H1 (cell line): ENCODE data around the gene HES3. TPM values are rescaled to one million over a fixed set of nuclear protein-coding genes. Genes with fewer than 3 reads are reported as not detected.

Experiments used
- CTCF ChIA-PET: fragments of 300-600 bp; sonication (Branson Sonifier 250); formaldehyde crosslinking; loops from one replicate; lab custom pipeline; 2021; ENCODE audit not compliant: partially characterized antibody; lab: Charles Lee
- POLR2A ChIA-PET: fragments of 300-600 bp; sonication (Branson Sonifier 250); formaldehyde crosslinking; loops from one replicate; lab custom pipeline; 2021; ENCODE audit warnings: inconsistent platforms; ENCODE audit not compliant: partially characterized antibody; lab: Charles Lee
- DNase-seq, 2 experiments: peaks; one replicate each; pipeline versions ENCODE4 v3.0.0 to v3.0.0-alpha.2; 2010 to 2022; ENCODE audit warnings: low spot score in 2 of 2, low read depth in 1 of 2, mixed read lengths in 1 of 2
- FAIRE-seq: peaks from 2 replicates; lab custom pipeline; 2011; peaks lifted over from hg19 to GRCh38; lab: Jason Lieb, UNC
- H2AFZ ChIP-seq: 2 replicates; pipeline ENCODE4 v1.8.1; 2012; ENCODE audit warnings: low read length, inconsistent platforms
- H2AK5ac ChIP-seq: 2 replicates; pipeline ENCODE4 v1.6.1; 2013; ENCODE audit warnings: low read depth, low read length
- H2BK120ac ChIP-seq: replicated peaks from 2 replicates; pipeline ENCODE3; 2013; ENCODE audit warnings: low read depth, low read length, inconsistent platforms
- H2BK12ac ChIP-seq: 2 replicates; pipeline ENCODE4 v1.6.1; 2013; ENCODE audit warnings: low read depth, low read length
- H2BK15ac ChIP-seq: 2 replicates; pipeline ENCODE4 v1.6.1; 2013; ENCODE audit warnings: low read length
- H2BK20ac ChIP-seq: 2 replicates; pipeline ENCODE4 v1.6.1; 2013; ENCODE audit warnings: low read length
- H2BK5ac ChIP-seq: 2 replicates; pipeline ENCODE4 v1.6.1; 2013; ENCODE audit warnings: low read depth, low read length
- H3K14ac ChIP-seq: 2 replicates; pipeline ENCODE4 v1.6.1; 2013; ENCODE audit warnings: inconsistent platforms; ENCODE audit not compliant: insufficient read length
- H3K18ac ChIP-seq: 2 replicates; pipeline ENCODE4 v1.6.1; 2013; ENCODE audit warnings: low read length; ENCODE audit errors: extremely low read depth
- H3K23ac ChIP-seq: 2 replicates; pipeline ENCODE4 v1.6.1; 2013; ENCODE audit warnings: inconsistent platforms; ENCODE audit not compliant: insufficient read length
- H3K23me2 ChIP-seq: 2 replicates; pipeline ENCODE4 v1.6.1; 2013; ENCODE audit warnings: low read depth, low read length
- H3K27ac ChIP-seq: 2 replicates; pipeline ENCODE4 v1.6.1; 2011; ENCODE audit warnings: low read depth, low read length, inconsistent platforms
- H3K27me3 ChIP-seq, 4 experiments: replicated peaks in 1 of 4; 1 replicate in 1 of 4; 2 replicates in 3 of 4; pipeline versions ENCODE4 v1.6.1 to v1.8.1; 2011 to 2013; ENCODE audit warnings: low read length in 3 of 4, mild to moderate bottlenecking in 3 of 4, inconsistent platforms in 2 of 4, mixed read lengths in 2 of 4, moderate library complexity in 1 of 4; ENCODE audit not compliant: control insufficient read depth in 3 of 4, insufficient read depth in 3 of 4; ENCODE audit errors: extremely low read depth in 1 of 4
- H3K36me3 ChIP-seq, 4 experiments: 2 replicates each; pipeline versions ENCODE4 v1.6.1 to v1.8.1; 2011 to 2013; ENCODE audit warnings: mild to moderate bottlenecking in 4 of 4, low read length in 3 of 4, moderate library complexity in 2 of 4, control low read depth in 1 of 4, inconsistent platforms in 1 of 4; ENCODE audit not compliant: insufficient read depth in 4 of 4, control insufficient read depth in 2 of 4
- H3K4ac ChIP-seq: replicated peaks from 2 replicates; pipeline ENCODE3; 2013; ENCODE audit warnings: low read length, low read depth, mixed read lengths, inconsistent platforms; ENCODE audit not compliant: insufficient read length
- H3K4me1 ChIP-seq, 4 experiments: replicated peaks in 1 of 4; 1 replicate in 1 of 4; 2 replicates in 3 of 4; pipeline versions ENCODE4 v1.6.1 to v1.8.1; 2011 to 2013; ENCODE audit warnings: low read length in 3 of 4, inconsistent platforms in 2 of 4, mixed read lengths in 1 of 4; ENCODE audit not compliant: insufficient read depth in 4 of 4, control insufficient read depth in 3 of 4
- H3K4me2 ChIP-seq, 2 experiments: 2 replicates each; pipeline versions ENCODE4 v1.6.1 to v1.8.1; 2011 to 2013; ENCODE audit warnings: low read depth in 2 of 2, low read length in 2 of 2, control low read depth in 1 of 2, inconsistent platforms in 1 of 2, mild to moderate bottlenecking in 1 of 2; ENCODE audit not compliant: insufficient read depth in 1 of 2
- H3K4me3 ChIP-seq, 4 experiments: fragments of 200-600, 300-600 bp in 1 of 4; sonication (generic), shearing (Covaris generic), sonication (Bioruptor Twin) in 1 of 4; 2 replicates each; pipeline versions ENCODE4 v1.5.1 to v1.8.1; 2011 to 2016; ENCODE audit warnings: low read length in 4 of 4, low read depth in 3 of 4, control low read depth in 2 of 4, inconsistent platforms in 2 of 4, mild to moderate bottlenecking in 2 of 4, mixed read lengths in 1 of 4, moderate library complexity in 1 of 4; ENCODE audit not compliant: insufficient read depth in 2 of 4; ENCODE audit errors: extremely low read depth in 1 of 4
- H3K56ac ChIP-seq: replicated peaks from 2 replicates; pipeline ENCODE3; 2013; ENCODE audit warnings: low read depth, mild to moderate bottlenecking, mixed read lengths, low read length, inconsistent platforms; ENCODE audit not compliant: insufficient read length
- H3K79me1 ChIP-seq: 2 replicates; pipeline ENCODE4 v1.6.1; 2013; ENCODE audit warnings: low read depth, low read length, control low read depth
- H3K79me2 ChIP-seq, 2 experiments: 2 replicates each; pipeline versions ENCODE4 v1.6.1 to v1.8.1; 2012 to 2013; ENCODE audit warnings: low read length in 2 of 2, mild to moderate bottlenecking in 2 of 2, inconsistent platforms in 1 of 2; ENCODE audit not compliant: insufficient read depth in 2 of 2, control insufficient read depth in 1 of 2
- H3K9ac ChIP-seq, 4 experiments: replicated peaks in 1 of 4; 1 replicate in 1 of 4; 2 replicates in 3 of 4; pipeline versions ENCODE4 v1.6.1 to v1.8.1; 2011 to 2013; ENCODE audit warnings: low read depth in 3 of 4, low read length in 3 of 4, control low read depth in 2 of 4, mild to moderate bottlenecking in 2 of 4, moderate library complexity in 2 of 4, inconsistent platforms in 1 of 4; ENCODE audit errors: extremely low read depth in 1 of 4
- H3K9me3 ChIP-seq, 2 experiments: 2 replicates each; pipeline versions ENCODE4 v1.6.1 to v1.8.1; 2012 to 2013; ENCODE audit warnings: mild to moderate bottlenecking in 2 of 2, moderate library complexity in 2 of 2, control low read depth in 1 of 2, inconsistent platforms in 1 of 2, low read depth in 1 of 2, low read length in 1 of 2, mixed read lengths in 1 of 2; ENCODE audit not compliant: insufficient read depth in 2 of 2
- H4K20me1 ChIP-seq, 2 experiments: replicated peaks in 1 of 2; 2 replicates each; pipeline versions ENCODE3 to v1.8.1; 2011 to 2013; ENCODE audit warnings: inconsistent platforms in 2 of 2, low read length in 2 of 2, mild to moderate bottlenecking in 1 of 2; ENCODE audit not compliant: insufficient read depth in 2 of 2, control insufficient read depth in 1 of 2
- H4K5ac ChIP-seq: 2 replicates; pipeline ENCODE4 v1.6.1; 2013; ENCODE audit warnings: low read length, low read depth, mixed read lengths, inconsistent platforms; ENCODE audit not compliant: insufficient read length
- H4K8ac ChIP-seq: 2 replicates; pipeline ENCODE4 v1.8.0; 2013; ENCODE audit warnings: mild to moderate bottlenecking, moderate library complexity, low read length, inconsistent platforms; ENCODE audit not compliant: insufficient read depth; ENCODE audit errors: extremely low read depth
- H4K91ac ChIP-seq: replicated peaks from 2 replicates; pipeline ENCODE3; 2013; ENCODE audit warnings: low read length, mixed read lengths, inconsistent platforms; ENCODE audit not compliant: insufficient read length
- CBX8 ChIP-seq: fragments of 300-800, 300-1000 bp; sonication (generic); IDR thresholded peaks from 2 replicates; pipeline ENCODE4 v1.7.1; 2016; ENCODE audit warnings: low read depth, low read length, borderline replicate concordance
- NANOG ChIP-seq: IDR thresholded peaks from 2 replicates; pipeline ENCODE4 v1.6.1; 2011; ENCODE audit warnings: low read length, low read depth, mild to moderate bottlenecking, inconsistent platforms; ENCODE audit not compliant: insufficient read depth, poor library complexity, severe bottlenecking
- POLR2A ChIP-seq, 2 experiments: IDR thresholded peaks; 1 replicate in 1 of 2; 2 replicates in 1 of 2; pipeline ENCODE4 v1.6.1; 2011; ENCODE audit warnings: low read depth in 2 of 2, low read length in 2 of 2, mild to moderate bottlenecking in 2 of 2; ENCODE audit errors: control extremely low read depth in 1 of 2
- RFX5 ChIP-seq: IDR thresholded peaks from 2 replicates; pipeline ENCODE4 v1.6.1; 2011; ENCODE audit warnings: low read depth, low read length, improper control_type of control experiment, borderline replicate concordance
- SIN3A ChIP-seq, 2 experiments: IDR thresholded peaks in 1 of 2; conservative IDR thresholded peaks in 1 of 2; 2 replicates each; pipeline ENCODE4 v1.6.1; 2011 to 2012; ENCODE audit warnings: low read length in 2 of 2, improper control_type of control experiment in 1 of 2, low read depth in 1 of 2, mild to moderate bottlenecking in 1 of 2
- SIX5 ChIP-seq: IDR thresholded peaks from 2 replicates; pipeline ENCODE4 v1.6.1; 2011; ENCODE audit warnings: mild to moderate bottlenecking, low read depth, low read length
- SP4 ChIP-seq: IDR thresholded peaks from 2 replicates; pipeline ENCODE4 v1.6.1; 2012; ENCODE audit warnings: low read length, inconsistent platforms
- WGBS, 2 experiments: shearing (Covaris generic) in 1 of 2; methylation state at CpG; one replicate each; pipeline versions ENCODE4 v1.1.6 to v1.1.7; 2013 to 2015; ENCODE audit warnings: low lambda C conversion rate in 2 of 2, mixed read lengths in 2 of 2, inconsistent platforms in 1 of 2, low coverage in 1 of 2, missing lambda C conversion rate in 1 of 2; ENCODE audit not compliant: insufficient replicate concordance in 2 of 2, insufficient coverage in 1 of 2, insufficient read length in 1 of 2; ENCODE audit errors: extremely low coverage in 1 of 2, missing lambda C conversion rate in 1 of 2; 5-methylcytosine and 5-hydroxymethylcytosine counted together
- polyA plus RNA-seq, 7 experiments: library from polyadenylated mRNA; depleted of rRNA in 3 of 7; stranded (reverse) in 5 of 7; unstranded in 2 of 7; fragments of >200 nt in 5 of 7; fragments of 200-250 nt in 2 of 7; gene quantifications; 1 replicate in 5 of 7; 2 replicates in 1 of 7; 4 replicates in 1 of 7; pipeline versions ENCODE4 v1.2.1 to v1.2.3, GENCODE V29; 2011 to 2013; ENCODE audit warnings: missing spikeins in 2 of 7, mixed read lengths in 2 of 7
- total RNA-seq: library from RNA; stranded (reverse); fragmentation: NEBNext Ultra II Directional; extraction: Animal tissue kit (Norgen Biotek cat#: 25700); gene quantifications from 2 replicates; pipeline ENCODE4 v1.2.1, GENCODE V29; 2021

The HES3 gene
- total and polyA plus RNA-seq, 2 of the 8 experiments (the other 6 are each of a cell fraction or from before 2014, with no cell fraction given): 38.8 to 54.3 TPM

- POLR2A ChIA-PET: interaction anchor here (1.3 to 9.3 kb wide), 3 partner anchors 14 to 84 kb away, joined by 3 to 64 read pairs (median 5); partner anchors contain the start of genes ICMT and RPL22
- no peak for DNase-seq
- no peak overlapping the region for H3K4ac ChIP-seq
- H2BK20ac ChIP-seq: no peak overlapping the region
- no peak overlapping the region for H3K56ac ChIP-seq
- H4K20me1 ChIP-seq: peaks cover 7 to 32% of the 10 kb centered on the region in 2 experiments
- H2BK15ac ChIP-seq: no peak overlapping the region
- H3K9ac ChIP-seq: no peak overlapping the region
- no peak overlapping the region for H4K91ac ChIP-seq
- H3K4me2 ChIP-seq: no peak overlapping the region
- no peak overlapping the region for H3K23ac ChIP-seq
- no peak overlapping the region for H3K18ac ChIP-seq
- H3K79me2 ChIP-seq: no peaks in the 10 kb centered on the region
- no peak overlapping the region for H3K14ac ChIP-seq
- H2BK12ac ChIP-seq: no peak overlapping the region
- H3K4me1 ChIP-seq: peaks cover 0 to 11% (median 6%) of the 10 kb centered on the region in 4 experiments; a peak in 5 of 7 replicates
- H2AK5ac ChIP-seq: no peak overlapping the region
- TF ChIP-seq SIX5: no peak
- TF ChIP-seq SP4: no peak
- TF ChIP-seq NANOG: no peak
- no peak for TF ChIP-seq CBX8
- TF ChIP-seq RFX5: no peak
- TF ChIP-seq POLR2A (IDR thresholded peaks at IDR 0.05; ENCODE audit: control extremely low read depth in 1 of 2, low read depth in 2 of 2, low read length in 2 of 2): no peak
- TF ChIP-seq SIN3A (conservative IDR thresholded peaks at IDR 0.05 in 1 of 2, IDR thresholded peaks at IDR 0.05 in 1 of 2; ENCODE audit: low read depth in 1 of 2, low read length in 2 of 2): no peak
- TF ChIP-seq, all 59 proteins: peak for 0
- Histone ChIP-seq H3K27me3 (peaks cover 16 to 41% (median 34%) of the 10 kb centered on the region in 4 experiments), H3K79me1 (no peaks in the 10 kb centered on the region), H3K4me3 (no peak overlapping the region), H4K8ac (no peak overlapping the region), H4K5ac (no peak overlapping the region), H2BK5ac (no peak overlapping the region), H3K9me3 (no peaks in the 10 kb centered on the region), H2BK120ac (no peak overlapping the region), H3K27ac (no peak overlapping the region), H2AFZ (no peak overlapping the region), H3K36me3 (no peaks in the 10 kb centered on the region; a peak in 1 of 8 replicates), H3K23me2 (peaks cover 11% of the 10 kb centered on the region; the same call in 1 of the 2 replicates)
- WGBS, 2 experiments: 79% methylated on average over 15 of the region's 15 CpGs; no CpG with 5 or more reads in 1 of the 2 experiments
- no peak for FAIRE-seq
- CTCF ChIA-PET: interaction anchor here (0.6 to 19.1 kb wide), 16 partner anchors 13 to 186 kb away, joined by 3 to 353 read pairs (median 6); partner anchors contain the start of genes RNF207 and RPL22
These were observed 7.8 kb downstream of the HES3 start for GRCh38 chr1:6251681-6252373.
